Measurements from ENCODE around the gene MERTK. TPM values are rescaled to one million over a fixed set of nuclear protein-coding genes. Genes with fewer than 3 reads are reported as not detected.
A peak's percentile ranks its signal among the peaks of the same experiment; 100 is the strongest.
"Not testable (repeated sequence)": the region's sequence is repeated elsewhere in the genome, so short reads cannot be mapped to it uniquely, and the experiment has no call there.

MERTK gene
- total RNA-seq, 1 donor from 2014 or later, result 8.4 TPM

DNA sequence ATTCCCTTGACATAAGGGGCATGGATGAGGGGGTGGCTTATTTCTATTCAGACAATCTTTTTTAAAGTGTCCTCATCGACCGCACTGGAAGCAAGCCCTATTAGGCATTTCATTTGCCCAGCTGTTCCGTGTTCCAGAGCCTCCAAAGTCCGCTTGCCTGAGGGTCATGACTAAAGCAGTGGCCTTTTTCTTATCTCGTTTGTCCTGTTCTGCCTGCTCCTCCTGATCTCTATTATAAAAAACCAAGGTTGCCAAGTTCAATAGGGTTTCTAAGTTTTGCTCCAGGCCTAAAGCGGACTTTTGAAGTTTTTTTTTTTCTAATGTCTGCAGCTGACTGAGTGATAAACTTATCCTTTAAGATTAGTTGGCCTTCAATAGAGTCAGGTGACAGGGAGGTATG is 143.1 kb downstream of the MERTK start:
- DNase-seq (ENCODE audit: low spot score), result not testable (repeated sequence)

DNA sequence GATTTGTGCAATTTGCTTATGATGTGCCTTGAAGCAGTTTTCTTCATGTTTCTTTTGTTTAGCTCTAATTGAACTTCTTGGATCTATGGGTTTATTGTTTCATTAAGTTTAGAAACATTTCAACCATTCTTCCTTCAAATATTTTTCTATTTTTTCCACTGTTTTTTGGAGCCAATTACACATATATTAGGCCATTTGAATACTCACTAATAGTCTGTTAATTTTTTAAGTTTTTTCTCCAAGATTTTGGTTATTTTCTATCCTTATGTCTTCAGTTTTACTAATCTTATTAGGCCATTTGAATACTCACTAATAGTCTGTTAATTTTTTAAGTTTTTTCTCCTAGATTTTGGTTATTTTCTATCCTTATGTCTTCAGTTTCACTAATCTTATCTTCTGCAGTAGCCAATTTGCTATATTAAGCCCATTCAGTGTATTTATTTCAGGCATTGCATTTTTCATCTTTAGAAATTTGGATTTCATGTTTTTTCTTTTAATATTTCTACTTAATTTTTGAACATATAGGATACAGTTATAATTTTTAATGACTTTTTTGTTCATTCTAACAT is 147.1 kb downstream of the MERTK start:
- no peak for DNase-seq (ENCODE audit: low spot score)

DNA sequence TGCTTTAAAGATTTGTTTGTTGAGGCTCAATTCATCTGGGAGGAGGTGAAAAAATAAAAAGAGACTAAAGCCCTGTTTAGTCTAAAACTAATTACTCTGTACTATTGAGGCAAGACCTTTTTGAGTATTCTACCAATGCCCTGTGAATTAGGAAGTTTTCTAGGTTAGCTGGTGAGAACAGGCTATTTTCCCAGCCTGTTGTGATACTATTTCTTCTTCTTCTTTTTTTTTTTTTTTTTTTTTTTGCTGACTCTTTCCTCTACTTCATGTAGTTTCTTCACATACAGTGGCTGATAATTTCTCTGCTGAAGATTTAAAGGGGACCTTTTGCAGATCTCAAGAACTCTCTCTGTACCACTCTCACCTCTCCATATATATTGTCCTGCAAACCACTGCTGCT is 147.8 kb downstream of the MERTK start:
- DNase-seq (ENCODE audit: low spot score), result no peak

DNA sequence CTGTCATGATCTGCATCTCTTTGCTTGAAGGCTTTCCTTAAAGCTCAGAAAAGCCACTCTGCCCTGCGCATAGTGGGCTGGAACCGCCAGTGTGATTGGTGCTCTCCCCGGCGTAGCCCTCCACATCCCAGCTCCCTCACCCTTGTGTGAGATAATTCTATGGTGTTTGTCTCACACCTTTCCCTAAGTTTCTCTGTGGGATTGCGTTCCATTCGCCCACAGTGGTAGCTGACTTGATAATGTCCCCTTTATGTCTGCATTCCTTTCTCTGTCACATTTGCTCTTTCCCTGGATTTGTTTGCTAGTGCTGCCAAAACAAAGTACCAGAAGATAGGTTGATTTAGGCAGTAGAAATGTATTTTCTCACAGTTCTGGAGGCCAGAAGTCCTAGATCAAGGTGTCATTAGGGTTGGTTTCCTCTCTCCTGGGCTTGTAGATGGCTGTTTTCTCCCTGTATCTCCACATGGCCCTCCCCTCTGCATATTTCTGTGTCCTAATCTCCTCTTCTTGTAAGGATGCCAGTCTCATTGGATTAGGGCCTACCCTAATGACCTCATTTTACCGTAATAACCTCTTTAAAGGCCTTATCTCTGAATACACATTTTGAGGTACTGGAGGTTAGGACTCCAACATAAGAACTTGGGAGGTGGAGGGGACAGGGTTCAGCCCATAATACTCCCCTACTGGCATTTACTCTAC is 149.3 kb downstream of the MERTK start:
- DNase-seq (ENCODE audit: low spot score), result peak; percentile 69

DNA sequence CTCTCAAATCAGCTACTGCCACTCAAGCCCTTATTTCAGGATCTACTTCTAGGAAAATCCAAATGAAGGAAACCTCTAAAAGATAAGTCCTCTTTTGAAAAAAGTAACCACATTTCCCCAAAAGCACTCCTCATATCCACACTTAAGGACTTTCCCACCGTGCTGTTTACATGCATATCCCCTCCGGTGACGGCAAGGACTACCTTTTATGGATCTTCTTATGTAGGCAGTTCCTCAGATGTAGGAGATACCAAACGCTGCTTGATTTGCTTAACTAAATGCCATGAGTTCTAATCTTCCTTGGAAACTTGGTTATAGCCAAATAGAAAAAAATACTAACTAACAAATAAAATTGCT is 149.8 kb downstream of the MERTK start:
- no peak for DNase-seq (ENCODE audit: low spot score)

DNA sequence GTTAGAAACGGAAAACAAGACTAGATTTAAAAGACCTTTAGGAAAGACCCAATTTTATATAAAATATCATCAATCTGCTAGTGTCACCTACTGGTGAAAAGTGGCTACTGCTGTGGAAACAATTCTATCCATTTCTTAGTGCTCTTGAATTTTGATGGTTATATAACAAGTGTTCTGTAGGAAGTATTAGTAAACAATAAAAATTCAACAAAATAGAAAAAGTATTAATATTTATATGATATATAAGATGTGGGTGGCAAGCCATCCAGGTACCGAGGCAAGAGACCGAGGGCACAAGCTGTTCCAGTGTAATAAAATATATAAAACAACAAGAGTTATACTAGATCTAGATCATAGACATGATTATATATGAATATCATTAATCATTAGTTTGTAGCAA is 150.5 kb downstream of the MERTK start:
- peak; percentile 68 for DNase-seq (ENCODE audit: low spot score)

DNA sequence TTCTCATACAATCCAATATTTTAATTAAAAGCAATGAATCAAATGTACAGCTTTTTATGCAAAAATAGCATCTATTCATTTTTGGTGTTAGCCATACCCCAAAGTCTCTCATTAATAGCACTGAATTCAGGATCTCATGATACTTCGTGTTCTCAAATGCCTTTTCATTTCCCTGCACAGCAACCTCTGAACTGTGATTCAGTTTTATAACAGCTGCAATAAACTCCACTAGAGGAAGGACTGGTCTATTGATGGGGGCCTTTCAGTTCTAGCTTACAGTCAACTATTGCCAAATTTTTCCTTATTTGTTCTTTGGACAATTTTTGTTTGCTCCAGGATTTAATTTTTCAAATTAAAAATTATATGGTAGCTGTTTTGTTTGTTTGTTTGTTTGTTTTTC is 151.9 kb downstream of the MERTK start:
- DNase-seq (ENCODE audit: low spot score), result no peak

DNA sequence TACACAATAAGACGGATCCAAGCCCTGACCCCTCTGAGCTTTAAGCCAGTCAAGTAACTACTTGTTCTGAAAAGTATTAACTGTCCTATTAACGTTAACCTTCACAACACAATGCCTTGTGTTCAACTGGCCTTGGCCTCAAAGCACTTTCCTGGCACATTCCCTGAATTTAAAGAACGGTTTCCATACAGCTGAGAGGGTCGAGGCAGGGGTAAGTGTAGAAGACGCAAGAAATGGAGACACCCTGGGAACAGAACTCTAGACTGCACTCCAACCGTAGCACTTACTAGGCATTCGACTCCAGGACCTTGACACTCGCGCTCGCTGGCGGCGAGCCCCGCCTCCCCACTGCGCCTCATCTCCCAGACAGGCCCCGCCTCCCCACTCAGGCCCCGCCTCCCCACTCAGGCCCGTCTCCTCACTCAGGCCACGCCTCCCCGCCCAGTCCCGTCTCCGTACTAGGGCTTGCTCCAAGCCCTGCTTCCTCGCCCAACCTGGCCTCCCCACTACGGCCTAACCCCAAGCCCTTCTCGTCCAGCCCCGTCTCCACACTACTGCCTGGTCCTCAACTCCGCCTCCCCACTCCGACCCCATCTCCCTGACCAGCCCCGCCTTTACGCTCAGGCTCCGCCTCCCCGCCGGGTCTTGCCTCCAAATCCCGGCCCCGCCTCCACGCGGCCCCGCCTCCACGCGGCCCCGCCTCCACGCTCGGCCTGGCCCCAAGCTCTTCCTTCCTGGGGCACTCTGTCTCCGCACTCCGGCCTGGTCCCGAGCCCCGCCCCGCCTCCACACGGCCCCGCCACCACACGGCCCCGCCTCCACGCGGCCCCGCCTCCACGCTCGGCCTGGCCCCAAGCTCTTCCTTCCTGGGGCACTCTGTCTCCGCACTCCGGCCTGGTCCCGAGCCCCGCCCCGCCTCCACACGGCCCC is 155.8 kb downstream of the MERTK start:
- DNase-seq (ENCODE audit: low spot score), result peak; percentile 98

DNA sequence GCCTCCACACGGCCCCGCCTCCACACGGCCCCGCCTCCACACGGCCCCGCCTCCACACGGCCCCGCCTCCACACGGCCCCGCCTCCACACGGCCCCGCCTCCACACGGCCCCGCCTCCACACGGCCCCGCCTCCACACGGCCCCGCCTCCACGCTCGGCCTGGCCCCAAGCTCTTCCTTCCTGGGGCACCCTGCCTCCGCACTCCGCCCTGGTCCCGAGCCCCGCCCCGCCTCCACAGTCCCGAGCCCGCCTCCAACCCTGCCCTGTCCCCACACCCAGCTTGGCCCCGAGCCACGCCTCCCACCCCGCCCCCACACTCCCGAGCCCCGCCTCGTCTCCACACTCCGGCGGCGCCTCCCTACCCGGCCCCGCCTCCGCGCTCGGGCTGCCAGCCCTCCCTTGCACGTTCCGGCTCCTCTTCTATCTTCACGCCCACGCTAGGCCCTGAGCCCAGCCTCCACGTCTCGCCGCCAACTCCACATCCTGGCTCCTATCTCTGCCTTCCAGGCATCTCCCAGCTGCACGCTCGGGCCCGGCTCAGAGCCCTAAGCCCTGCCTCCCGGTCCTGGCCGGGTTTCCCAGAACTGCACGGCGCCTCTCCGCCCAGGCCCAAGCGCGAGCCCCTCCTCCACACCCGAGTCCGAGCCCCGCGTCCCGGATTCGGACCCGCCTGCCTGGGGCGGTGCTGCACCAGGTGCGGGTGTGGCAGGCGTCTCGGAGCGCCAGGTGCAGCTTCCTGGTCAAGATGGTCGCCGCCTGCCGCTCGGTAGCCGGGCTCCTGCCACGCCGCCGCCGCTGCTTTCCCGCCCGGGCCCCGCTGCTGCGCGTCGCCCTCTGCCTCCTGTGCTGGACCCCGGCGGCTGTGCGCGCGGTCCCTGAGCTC is 156.7 kb downstream of the MERTK start, which contains the start of gene TMEM87B:
Gene TMEM87B, plus strand, starts transcription at position 423 of the 883 bp plus-strand sequence. Its CDS starts 323 bp downstream, at position 746.
- DNase-seq (ENCODE audit: low spot score), result peak; percentile 99

DNA sequence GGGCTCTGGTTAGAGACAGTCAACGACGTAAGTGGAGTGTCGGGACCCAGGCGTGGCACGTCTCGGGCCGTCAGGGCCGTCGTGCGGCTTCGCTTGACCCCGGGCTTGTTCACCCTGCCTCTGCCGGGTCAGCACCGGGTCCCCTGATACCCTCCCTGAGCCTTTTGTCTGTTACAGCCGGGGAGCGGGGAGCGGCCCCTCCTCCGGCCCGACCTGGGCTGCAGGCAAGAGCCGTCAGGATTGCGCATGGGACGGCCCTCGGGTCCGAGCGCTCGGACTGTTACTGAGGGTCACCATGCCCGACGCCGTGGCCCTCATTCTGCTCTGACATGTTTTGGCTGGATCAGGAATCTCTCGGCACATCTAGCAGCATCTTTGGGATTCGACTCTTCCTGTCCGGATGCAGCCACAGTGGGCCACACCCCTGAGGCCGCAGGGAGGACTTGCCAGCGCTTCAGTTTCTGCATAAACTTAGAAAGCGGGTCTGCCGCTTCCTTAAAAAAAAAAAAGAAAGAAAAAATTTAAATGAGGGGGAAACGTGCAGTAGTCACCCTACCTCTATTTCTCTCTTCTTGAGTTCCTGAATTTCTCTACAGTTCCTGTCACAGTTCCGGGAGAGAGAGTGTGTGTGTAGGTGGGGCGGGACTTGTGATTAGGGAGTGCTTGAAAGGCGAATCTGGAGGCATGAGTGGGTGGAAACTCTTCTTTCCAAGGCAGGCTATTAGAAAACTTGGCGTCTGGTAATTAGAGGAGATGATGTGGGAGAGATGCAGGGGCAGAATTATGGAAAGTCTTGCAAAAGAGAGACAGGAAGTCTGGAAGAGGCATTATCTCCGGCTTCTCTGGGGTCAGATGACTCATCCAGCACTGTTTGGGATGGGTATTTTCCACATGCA is 157.6 kb downstream of the MERTK start:
- DNase-seq (ENCODE audit: low spot score), result peak; percentile 97

DNA sequence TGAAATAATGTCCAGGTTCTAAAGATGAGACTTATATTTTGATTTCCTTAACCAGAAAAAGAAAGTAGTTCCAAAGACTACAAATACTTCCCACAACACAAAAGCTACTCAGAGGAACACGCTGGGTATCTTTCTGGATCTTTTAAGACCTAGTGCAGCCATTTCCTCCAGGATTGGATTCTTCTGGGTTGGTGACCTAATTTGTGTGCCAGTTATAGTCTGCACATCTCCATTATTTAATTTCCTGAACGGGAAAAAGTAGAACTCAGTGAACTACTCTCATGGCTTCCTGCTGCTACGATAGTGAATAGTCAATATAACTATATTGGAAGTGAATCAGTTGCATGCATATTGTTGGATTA is 158.2 kb downstream of the MERTK start:
- no peak for DNase-seq (ENCODE audit: low spot score)

DNA sequence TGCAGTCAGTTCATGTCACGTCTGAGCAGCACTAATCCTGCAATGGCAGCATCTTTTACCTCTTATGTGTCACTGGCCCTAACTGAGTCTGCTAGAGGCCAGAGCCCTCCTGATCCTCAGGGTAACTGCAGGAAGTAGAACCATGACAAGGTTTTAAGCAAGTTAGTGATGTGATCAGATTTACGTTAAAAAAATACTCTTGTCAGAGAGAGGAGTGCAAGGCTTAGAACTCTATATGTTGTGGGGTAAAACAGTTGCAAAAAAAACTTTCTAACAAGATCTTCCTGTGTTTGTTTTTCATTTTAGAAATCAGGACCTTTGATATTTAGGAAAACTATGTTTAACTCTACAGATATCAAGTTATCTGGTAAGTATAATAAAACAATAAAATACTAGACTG is 161.3 kb downstream of the MERTK start:
- DNase-seq (ENCODE audit: low spot score), result no peak

DNA sequence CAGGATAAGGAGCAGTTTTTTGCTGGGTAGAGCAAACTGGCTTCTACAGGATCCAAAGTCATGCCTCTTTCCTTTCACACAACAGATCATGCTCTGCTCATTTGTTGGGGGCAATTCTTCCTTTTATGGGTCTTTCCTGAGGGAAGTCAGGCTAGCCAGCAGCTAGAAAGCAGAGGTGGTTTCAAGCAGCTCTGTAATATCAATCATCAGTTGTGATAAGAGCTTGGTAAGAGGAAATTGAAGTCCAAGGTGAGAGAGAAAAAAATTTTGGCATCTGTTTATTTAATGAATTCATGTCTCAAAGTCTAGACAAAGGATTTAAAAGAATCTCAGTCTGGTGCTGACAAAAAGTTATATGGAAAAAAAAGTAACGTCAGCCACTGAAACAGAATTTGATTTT is 162.9 kb downstream of the MERTK start:
- DNase-seq (ENCODE audit: low spot score), result no peak

DNA sequence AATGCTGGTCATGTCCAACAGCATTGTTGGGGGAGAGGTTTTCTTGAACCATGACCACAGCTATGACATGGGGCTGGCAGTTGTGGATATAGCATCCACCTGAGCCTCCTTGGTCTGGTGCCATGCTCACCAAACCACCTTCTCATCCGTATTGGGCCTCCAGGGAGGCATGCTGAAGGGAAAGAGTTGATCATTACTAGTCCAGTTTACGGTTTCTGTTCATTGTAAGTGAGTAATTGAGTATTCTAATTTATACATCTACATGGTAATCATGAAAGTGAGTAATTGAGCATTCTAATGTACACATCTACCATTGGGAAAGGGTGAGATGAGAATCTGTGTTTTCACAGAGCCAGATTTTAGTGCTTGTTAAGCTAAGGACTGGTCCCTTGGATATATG is 163.4 kb downstream of the MERTK start:
- no peak for DNase-seq (ENCODE audit: low spot score)

DNA sequence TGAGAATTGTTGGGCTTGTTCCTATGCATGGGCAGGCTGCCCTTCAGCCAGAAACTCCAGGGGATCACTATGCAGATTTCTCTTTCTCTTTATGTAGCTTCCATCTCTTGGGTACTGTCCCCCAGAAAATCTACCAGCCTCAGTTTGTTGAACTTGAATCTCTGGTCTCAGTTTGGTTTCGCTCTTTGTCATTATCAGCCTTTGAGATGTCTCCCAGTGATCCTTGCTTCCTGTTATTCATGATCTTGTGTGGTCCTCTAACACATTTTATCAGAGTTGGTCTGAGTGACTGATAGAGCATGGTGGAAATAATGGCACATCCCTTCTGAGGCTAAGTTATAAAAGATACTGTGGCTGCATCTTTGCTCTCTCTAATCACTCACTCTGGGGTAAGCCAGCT is 164.5 kb downstream of the MERTK start:
- DNase-seq (ENCODE audit: low spot score), result no peak

DNA sequence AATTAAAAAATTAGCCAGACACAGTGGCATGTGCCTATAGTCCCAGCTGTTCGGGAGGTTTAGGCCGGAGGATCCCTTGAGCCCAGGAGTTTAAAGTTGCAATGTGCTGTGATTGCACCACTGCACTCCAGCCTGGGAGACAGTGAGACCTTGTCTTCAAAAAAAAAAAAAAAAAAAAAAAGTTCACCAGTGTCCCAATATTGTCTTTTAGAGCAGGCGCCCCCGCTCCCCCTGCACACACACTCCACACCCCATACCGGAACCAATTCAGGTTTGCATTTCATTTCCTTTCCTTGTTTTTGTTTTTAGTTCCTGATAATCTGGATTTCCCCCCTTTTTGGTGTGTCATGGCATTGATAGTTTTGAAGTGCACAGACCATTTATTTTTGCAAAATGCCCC is 167.1 kb downstream of the MERTK start:
- DNase-seq (ENCODE audit: low spot score), result no peak

DNA sequence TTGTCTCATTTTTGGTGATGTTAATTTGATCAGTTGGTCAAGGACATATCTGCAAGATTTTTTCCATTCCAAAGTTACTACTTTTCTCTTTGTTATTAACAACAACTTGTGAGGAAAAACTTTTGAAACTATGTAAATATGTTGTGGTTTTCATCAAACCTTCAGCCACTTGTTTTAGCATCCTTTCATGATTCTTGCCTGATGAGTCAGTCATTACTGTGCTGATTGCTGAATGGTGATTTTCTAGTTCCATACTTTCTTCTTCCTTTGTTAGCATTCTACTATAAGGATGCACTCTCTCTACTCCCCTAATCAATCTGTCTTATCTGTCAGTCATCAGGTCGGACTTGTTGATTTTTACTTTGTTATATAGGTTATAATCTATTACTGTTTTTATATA is 167.6 kb downstream of the MERTK start:
- no peak for DNase-seq (ENCODE audit: low spot score)

DNA sequence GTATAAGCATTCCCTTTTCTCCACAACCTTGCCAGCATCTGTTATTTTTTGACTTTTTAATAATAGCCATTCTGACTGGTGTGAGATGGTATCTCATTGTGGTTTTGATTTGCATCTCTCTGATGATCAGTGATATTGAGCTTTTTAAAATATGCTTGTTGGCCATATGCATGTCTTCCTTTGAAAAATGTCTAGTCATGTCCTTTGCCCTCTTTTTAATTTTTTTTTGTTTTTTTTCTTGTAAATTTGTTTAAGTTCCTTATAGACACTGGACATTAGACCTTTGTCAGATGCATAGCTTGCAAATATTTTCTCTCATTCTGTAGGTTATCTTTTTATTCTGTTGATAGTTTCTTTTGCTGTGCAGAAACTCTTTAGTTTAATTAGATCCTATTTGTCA is 171.4 kb downstream of the MERTK start:
- not testable (repeated sequence) for DNase-seq (ENCODE audit: low spot score)

DNA sequence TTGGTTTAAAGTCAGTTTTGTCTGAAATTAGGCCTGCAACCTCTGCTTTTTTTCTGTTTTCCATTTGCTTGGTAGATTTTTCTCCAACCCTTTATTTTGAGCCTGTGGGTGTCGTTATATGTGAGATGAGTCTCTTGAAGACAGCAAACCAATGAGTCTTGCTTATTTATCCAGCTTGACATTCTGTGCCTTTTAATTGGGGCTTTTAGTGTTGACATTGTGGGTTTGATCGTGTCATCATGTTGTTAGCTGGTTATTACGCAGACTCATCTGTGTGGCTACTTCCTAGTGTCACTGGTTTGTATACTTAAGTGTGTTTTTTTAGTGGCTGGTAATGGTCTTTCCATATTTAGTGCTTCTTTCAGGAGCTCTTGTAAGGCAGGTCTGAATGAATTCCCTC is 175.5 kb downstream of the MERTK start:
- no peak for DNase-seq (ENCODE audit: low spot score)

DNA sequence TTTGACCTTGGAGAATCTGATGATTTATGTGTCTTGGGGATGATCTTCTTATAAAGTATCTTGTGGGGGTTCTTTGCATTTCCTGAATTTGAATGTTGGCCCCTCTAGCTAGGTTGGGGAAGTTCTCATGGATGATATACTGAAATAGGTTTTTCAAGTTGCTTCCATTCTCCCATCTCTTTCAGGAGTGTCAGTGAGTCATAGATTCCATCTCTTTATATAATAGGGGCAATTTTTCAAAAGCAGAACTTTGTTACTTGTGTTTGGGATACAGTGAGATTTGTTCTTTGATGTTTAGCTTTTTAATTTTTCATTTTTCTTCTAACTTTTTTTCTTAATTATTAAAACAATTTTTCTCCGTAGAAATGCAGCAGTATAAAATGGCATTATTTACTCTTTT is 176.1 kb downstream of the MERTK start:
- DNase-seq (ENCODE audit: low spot score), result no peak
